Measurements from ENCODE around the gene NOL7. TPM values are rescaled to one million over a fixed set of nuclear protein-coding genes. Genes with fewer than 3 reads are reported as not detected.

The NOL7 gene
- total and polyA plus RNA-seq, 9 of the 15 experiments (the other 6 are each of a cell fraction or from before 2014, with no cell fraction given) = 19.4 to 235 (median 157) TPM

DNA sequence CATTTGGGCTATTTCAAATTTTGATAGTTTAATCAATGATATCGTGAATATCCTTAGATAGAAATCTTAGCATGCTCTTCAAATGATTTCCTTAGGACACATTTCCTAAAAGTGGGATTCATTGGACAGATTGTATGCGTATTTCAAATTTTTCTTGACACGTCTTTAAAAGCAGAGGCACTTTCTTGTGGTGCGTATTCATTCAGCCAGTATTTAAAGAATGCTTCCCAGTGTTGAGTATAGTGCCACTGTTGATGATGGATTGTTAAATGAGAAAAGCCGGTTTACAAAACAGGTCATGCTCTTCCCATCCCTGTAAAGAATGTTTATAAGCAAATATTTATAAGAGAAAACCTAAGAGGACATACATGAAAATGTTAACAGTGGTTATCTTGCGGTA, 15.1 kb upstream of the NOL7 start:
- Histone ChIP-seq H3K9me3 (replicated peaks; ENCODE audit: control insufficient read depth, insufficient read depth, low read depth, low read length) (no peaks in the 10 kb centered on the region), H3K9me1 (ENCODE audit: control insufficient read depth, insufficient read depth, low read length) (no peaks in the 10 kb centered on the region), H4K20me1 (replicated peaks; ENCODE audit: control insufficient read depth, insufficient read depth, low read length) (no peaks in the 10 kb centered on the region), H3K36me3 (ENCODE audit: control insufficient read depth, insufficient read depth, low read length) (peaks cover 26% of the 10 kb centered on the region; the same call in 2 of the 3 replicates), H2AFZ (ENCODE audit: low read depth, low read length) (no peak overlapping the region), H3K27me3 (ENCODE audit: control insufficient read depth in 2 of 2, insufficient read depth in 2 of 2, low read length in 2 of 2) (no peaks in the 10 kb centered on the region), H3K4me1 (replicated peaks in 1 of 2; ENCODE audit: control insufficient read depth in 2 of 2, insufficient read depth in 2 of 2, low read length in 2 of 2) (peaks cover 0 to 2% of the 10 kb centered on the region in 2 experiments; a peak in 3 of 5 replicates), H3K4me3 (no peak overlapping the region), H3K27ac (ENCODE audit: extremely low read depth, low read depth, low read length) (no peak overlapping the region), H3K9ac (ENCODE audit: insufficient read depth in 1 of 2, low read depth in 2 of 2, low read length in 2 of 2) (no peak overlapping the region), H3K4me2 (ENCODE audit: insufficient read depth, low read length) (no peak overlapping the region), H3K79me2 (ENCODE audit: control insufficient read depth, insufficient read depth, low read length) (no peaks in the 10 kb centered on the region)
- ATAC-seq (no peak), FAIRE-seq (no peak), DNase-seq (ENCODE audit: extremely low read depth in 1 of 4, low spot score in 3 of 4) (no peak)
- BruUV-seq (replicated peaks) = no TSS peak
- ChIA-PET CTCF (ENCODE audit: low intra/inter-chr PET ratio) (no interaction called here), POLR2A (no interaction called here)
- intact Hi-C loops (cut with micrococcal nuclease) (no loop called here), in situ Hi-C loops (cut with MboI) (no loop called here)
- TF ChIP-seq ZFX (CRISPR knock-in tag; IDR thresholded peaks at IDR 0.05) = no peak
- TF ChIP-seq THRAP3 (IDR thresholded peaks at IDR 0.05; ENCODE audit: borderline replicate concordance) = no peak
- no peak for TF ChIP-seq BCOR (IDR thresholded peaks at IDR 0.05)
- TF ChIP-seq PTBP1 (IDR thresholded peaks at IDR 0.05; ENCODE audit: low read depth, low read length) = no peak
- no peak for TF ChIP-seq SMARCB1 (IDR thresholded peaks at IDR 0.05; ENCODE audit: insufficient read length, low read depth)
- no peak for TF ChIP-seq HNRNPH1 (optimal IDR thresholded peaks at IDR 0.05; ENCODE audit: low read depth, low read length)
- TF ChIP-seq NFE2L1 (tag; IDR thresholded peaks at IDR 0.05; ENCODE audit: borderline replicate concordance, low read depth) = no peak
- no peak for TF ChIP-seq ZNF507 (tag; conservative IDR thresholded peaks at IDR 0.05)
- no peak for TF ChIP-seq CAMTA2 (CRISPR knock-in tag; conservative IDR thresholded peaks at IDR 0.05)
- TF ChIP-seq, protein P1, sequence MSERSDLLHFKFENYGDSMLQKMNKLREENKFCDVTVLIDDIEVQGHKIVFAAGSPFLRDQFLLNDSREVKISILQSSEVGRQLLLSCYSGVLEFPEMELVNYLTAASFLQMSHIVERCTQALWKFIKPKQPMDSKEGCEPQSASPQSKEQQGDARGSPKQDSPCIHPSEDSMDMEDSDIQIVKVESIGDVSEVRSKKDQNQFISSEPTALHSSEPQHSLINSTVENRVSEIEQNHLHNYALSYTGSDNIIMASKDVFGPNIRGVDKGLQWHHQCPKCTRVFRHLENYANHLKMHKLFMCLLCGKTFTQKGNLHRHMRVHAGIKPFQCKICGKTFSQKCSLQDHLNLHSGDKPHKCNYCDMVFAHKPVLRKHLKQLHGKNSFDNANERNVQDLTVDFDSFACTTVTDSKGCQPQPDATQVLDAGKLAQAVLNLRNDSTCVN (CRISPR knock-in tag; IDR thresholded peaks at IDR 0.05) = no peak
- TF ChIP-seq TAF7 (tag; IDR thresholded peaks at IDR 0.05) = no peak
- 81% methylated on average over 6 of the region's 6 CpGs for WGBS (ENCODE audit: insufficient coverage, low coverage, missing lambda C conversion rate)
